HEK293 (cell line): Measurements from ENCODE around the gene PYROXD2.

Experiments
- CTCF ChIA-PET: fragments of 350-600 bp; formaldehyde crosslinking; extraction: SDS; loops from one replicate; lab custom pipeline; 2021; ENCODE audit warnings: antibody characterized with exemption; lab: Yijun Ruan, JAX
- POLR2A ChIA-PET: fragments of 300-600 bp; formaldehyde crosslinking; extraction: SDS; loops from one replicate; lab custom pipeline; 2020; ENCODE audit warnings: antibody characterized with exemption, inconsistent platforms; lab: Yijun Ruan, JAX
- H3K27ac ChIP-seq: fragments of 200-500 bp; sonication (Bioruptor generic); 2 replicates; pipeline ENCODE4 v1.5.1; 2014; ENCODE audit warnings: low read depth, low read length, control low read depth, inconsistent platforms; ENCODE audit errors: extremely low read depth
- H3K36me3 ChIP-seq, 2 experiments: fragments of 200-500 bp in 1 of 2; sonication (Bioruptor generic) in 1 of 2; 1 replicate in 1 of 2; 2 replicates in 1 of 2; pipeline ENCODE4 v1.5.1; 2014 to 2017; ENCODE audit warnings: inconsistent platforms in 2 of 2, low read length in 2 of 2; ENCODE audit not compliant: control insufficient read depth in 2 of 2, insufficient read depth in 1 of 2
- H3K4me1 ChIP-seq: fragments of 200-500 bp; sonication (Bioruptor generic); 2 replicates; pipeline ENCODE4 v1.5.1; 2014; ENCODE audit warnings: mild to moderate bottlenecking, low read length, inconsistent platforms; ENCODE audit not compliant: control insufficient read depth, insufficient read depth
- H3K4me3 ChIP-seq: 2 replicates; pipeline ENCODE4 v1.5.1; 2011; ENCODE audit warnings: low read depth, mild to moderate bottlenecking, control low read depth, low read length, moderate library complexity
- H3K9me3 ChIP-seq: fragments of 200-500 bp; sonication (Bioruptor generic); 2 replicates; pipeline ENCODE4 v1.5.1; 2014; ENCODE audit warnings: low read depth, low read length, inconsistent platforms; ENCODE audit not compliant: control insufficient read depth, insufficient read depth
- KLF8 ChIP-seq: fragments of 450-650 bp; formaldehyde crosslinking; IDR thresholded peaks from 2 replicates; pipeline ENCODE4 v1.5.1; 2016; ENCODE audit warnings: missing biosample characterization, missing genetic modification characterization
- MYNN ChIP-seq: fragments of 450-650 bp; formaldehyde crosslinking; IDR thresholded peaks from 2 replicates; pipeline ENCODE4 v1.5.1; 2016; ENCODE audit warnings: missing biosample characterization, missing genetic modification characterization, borderline replicate concordance
- OSR2 ChIP-seq: fragments of 450-650 bp; formaldehyde crosslinking; IDR thresholded peaks from 2 replicates; pipeline ENCODE4 v1.5.1; 2016; ENCODE audit warnings: missing biosample characterization, missing genetic modification characterization
- YY2 ChIP-seq: fragments of 450-650 bp; formaldehyde crosslinking; IDR thresholded peaks from 2 replicates; pipeline ENCODE4 v1.5.1; 2016; ENCODE audit warnings: missing biosample characterization, missing genetic modification characterization
- ZBTB1 ChIP-seq: fragments of 450-650 bp; formaldehyde crosslinking; IDR thresholded peaks from 2 replicates; pipeline ENCODE4 v1.5.1; 2016; ENCODE audit warnings: missing biosample characterization, missing genetic modification characterization
- ZFP3 ChIP-seq: fragments of 450-650 bp; formaldehyde crosslinking; IDR thresholded peaks from 2 replicates; pipeline ENCODE4 v1.5.1; 2016; ENCODE audit warnings: low read depth, missing biosample characterization, missing genetic modification characterization
- ZIC2 ChIP-seq: fragments of 450-650 bp; formaldehyde crosslinking; IDR thresholded peaks from 2 replicates; pipeline ENCODE4 v1.5.1; 2016; ENCODE audit warnings: missing biosample characterization, missing genetic modification characterization
- ZNF146 ChIP-seq: fragments of 450-650 bp; formaldehyde crosslinking; IDR thresholded peaks from 2 replicates; pipeline ENCODE4 v1.5.1; 2016; ENCODE audit warnings: missing biosample characterization, missing genetic modification characterization
- ZNF16 ChIP-seq: fragments of 450-650 bp; formaldehyde crosslinking; IDR thresholded peaks from 2 replicates; pipeline ENCODE4 v1.5.1; 2016; ENCODE audit warnings: low read depth, missing biosample characterization, missing genetic modification characterization
- ZNF214 ChIP-seq: fragments of 450-650 bp; formaldehyde crosslinking; IDR thresholded peaks from 2 replicates; pipeline ENCODE4 v1.5.1; 2017; ENCODE audit warnings: missing biosample characterization, mild to moderate bottlenecking, missing genetic modification characterization, borderline replicate concordance
- ZNF416 ChIP-seq: fragments of 450-650 bp; formaldehyde crosslinking; IDR thresholded peaks from 2 replicates; pipeline ENCODE4 v1.5.1; 2016; ENCODE audit warnings: missing biosample characterization, missing genetic modification characterization
- ZNF514 ChIP-seq: fragments of 450-650 bp; formaldehyde crosslinking; IDR thresholded peaks from 2 replicates; pipeline ENCODE4 v1.5.1; 2016; ENCODE audit warnings: missing biosample characterization, missing genetic modification characterization
- ZNF600 ChIP-seq: fragments of 450-650 bp; formaldehyde crosslinking; IDR thresholded peaks from 2 replicates; pipeline ENCODE4 v1.5.1; 2016; ENCODE audit warnings: missing biosample characterization, missing genetic modification characterization
- ZSCAN16 ChIP-seq: fragments of 450-650 bp; formaldehyde crosslinking; IDR thresholded peaks from 2 replicates; pipeline ENCODE4 v1.5.1; 2016; ENCODE audit warnings: missing biosample characterization, missing genetic modification characterization
- TF ChIP-seq, protein P1 (sequence below): fragments of 450-650 bp; formaldehyde crosslinking; IDR thresholded peaks from 2 replicates; pipeline ENCODE4 v1.5.1; 2016; ENCODE audit warnings: missing biosample characterization, missing genetic modification characterization
- TF ChIP-seq, protein P2 (sequence below): fragments of 450-650 bp; formaldehyde crosslinking; IDR thresholded peaks from 2 replicates; pipeline ENCODE4 v1.5.1; 2017; ENCODE audit warnings: missing biosample characterization, missing genetic modification characterization
- TF ChIP-seq, protein P3 (sequence below): fragments of 450-650 bp; formaldehyde crosslinking; IDR thresholded peaks from 2 replicates; pipeline ENCODE4 v1.5.1; 2017; ENCODE audit warnings: missing biosample characterization, missing genetic modification characterization
- TF ChIP-seq, protein P4 (sequence below): fragments of 450-650 bp; formaldehyde crosslinking; IDR thresholded peaks from 2 replicates; pipeline ENCODE4 v1.5.1; 2016; ENCODE audit warnings: missing biosample characterization, missing genetic modification characterization
- TF ChIP-seq, protein P5 (sequence below): fragments of 450-650 bp; formaldehyde crosslinking; IDR thresholded peaks from 2 replicates; pipeline ENCODE4 v1.5.0; 2017; ENCODE audit warnings: missing biosample characterization, missing genetic modification characterization, borderline replicate concordance
- TF ChIP-seq, protein P6 (sequence below): fragments of 450-650 bp; formaldehyde crosslinking; IDR thresholded peaks from 2 replicates; pipeline ENCODE4 v1.5.1; 2016; ENCODE audit warnings: missing biosample characterization, missing genetic modification characterization
- TF ChIP-seq, protein P7 (sequence below): fragments of 450-650 bp; formaldehyde crosslinking; IDR thresholded peaks from 2 replicates; pipeline ENCODE4 v1.5.1; 2016; ENCODE audit warnings: missing biosample characterization, missing genetic modification characterization

PYROXD2 gene

DNA sequence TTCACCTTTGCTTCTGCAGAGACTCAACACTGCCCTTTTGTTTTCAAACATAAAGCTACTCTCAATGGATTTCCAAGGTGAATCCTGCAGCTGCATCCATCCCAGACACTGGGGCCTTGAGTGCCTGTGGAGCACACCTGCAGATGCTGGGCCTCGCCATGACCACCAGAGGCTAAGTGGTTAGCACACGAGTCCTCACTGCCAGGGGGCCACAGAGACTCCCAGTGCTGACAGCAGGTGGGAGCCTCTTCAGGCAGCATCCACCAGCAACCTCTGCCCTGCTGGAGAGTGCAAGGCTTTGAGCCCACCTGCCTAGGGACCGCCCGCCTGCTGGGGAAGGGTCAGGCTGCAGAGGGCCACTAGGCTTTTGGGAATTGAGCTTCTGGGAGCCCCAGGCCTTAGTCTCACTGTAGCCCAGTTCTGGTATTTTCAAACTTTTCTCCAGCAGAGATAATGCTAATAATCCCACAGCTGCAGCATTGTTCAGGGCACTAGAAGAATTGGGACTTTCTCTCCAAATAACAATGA, 41.1 kb upstream of the PYROXD2 start:
- CTCF ChIA-PET = interaction anchor here (1.2 to 2.4 kb wide), 2 partner anchors 11 to 31 kb away, joined by 5 to 6 read pairs; no protein-coding TSS in a partner anchor

DNA sequence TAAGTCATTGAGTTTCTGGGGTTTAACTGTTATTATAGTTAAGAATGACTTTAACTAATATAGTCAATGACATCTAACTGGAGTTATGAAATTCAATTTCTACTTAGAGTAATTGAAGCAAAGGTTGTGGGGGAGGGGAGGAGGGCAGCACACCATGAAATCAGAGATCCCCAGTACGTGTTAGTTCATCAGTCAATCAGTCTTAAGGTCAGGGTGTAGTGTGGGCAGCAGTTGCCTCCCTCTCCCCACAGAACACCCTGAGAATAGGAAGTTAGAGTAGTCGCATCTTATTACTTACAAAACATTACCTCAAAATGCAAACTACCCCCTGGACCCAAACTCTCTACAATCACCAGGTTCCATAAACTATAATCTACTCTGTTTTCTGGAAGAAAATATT, 38.7 kb upstream of the PYROXD2 start:
- H3K27ac ChIP-seq = no peak overlapping the region
- CTCF ChIA-PET = no interaction called here
- H3K4me1 ChIP-seq = no peaks in the 10 kb centered on the region
- TF ChIP-seq ZNF600 (tag by site-specific recombination) (no peak), ZNF214 (tag by site-specific recombination) (no peak), ZNF16 (no peak), ZNF416 (no peak), MYNN (tag by site-specific recombination) (no peak), ZNF514 (no peak), OSR2 (tag by site-specific recombination) (no peak), ZSCAN16 (tag by site-specific recombination) (no peak), ZNF146 (tag by site-specific recombination) (no peak), ZFP3 (tag by site-specific recombination) (no peak)
- TF ChIP-seq, protein P1, sequence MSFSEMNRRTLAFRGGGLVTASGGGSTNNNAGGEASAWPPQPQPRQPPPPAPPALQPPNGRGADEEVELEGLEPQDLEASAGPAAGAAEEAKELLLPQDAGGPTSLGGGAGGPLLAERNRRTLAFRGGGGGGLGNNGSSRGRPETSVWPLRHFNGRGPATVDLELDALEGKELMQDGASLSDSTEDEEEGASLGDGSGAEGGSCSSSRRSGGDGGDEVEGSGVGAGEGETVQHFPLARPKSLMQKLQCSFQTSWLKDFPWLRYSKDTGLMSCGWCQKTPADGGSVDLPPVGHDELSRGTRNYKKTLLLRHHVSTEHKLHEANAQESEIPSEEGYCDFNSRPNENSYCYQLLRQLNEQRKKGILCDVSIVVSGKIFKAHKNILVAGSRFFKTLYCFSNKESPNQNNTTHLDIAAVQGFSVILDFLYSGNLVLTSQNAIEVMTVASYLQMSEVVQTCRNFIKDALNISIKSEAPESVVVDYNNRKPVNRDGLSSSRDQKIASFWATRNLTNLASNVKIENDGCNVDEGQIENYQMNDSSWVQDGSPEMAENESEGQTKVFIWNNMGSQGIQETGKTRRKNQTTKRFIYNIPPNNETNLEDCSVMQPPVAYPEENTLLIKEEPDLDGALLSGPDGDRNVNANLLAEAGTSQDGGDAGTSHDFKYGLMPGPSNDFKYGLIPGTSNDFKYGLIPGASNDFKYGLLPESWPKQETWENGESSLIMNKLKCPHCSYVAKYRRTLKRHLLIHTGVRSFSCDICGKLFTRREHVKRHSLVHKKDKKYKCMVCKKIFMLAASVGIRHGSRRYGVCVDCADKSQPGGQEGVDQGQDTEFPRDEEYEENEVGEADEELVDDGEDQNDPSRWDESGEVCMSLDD (tag by site-specific recombination) = no peak
- TF ChIP-seq, protein P2, sequence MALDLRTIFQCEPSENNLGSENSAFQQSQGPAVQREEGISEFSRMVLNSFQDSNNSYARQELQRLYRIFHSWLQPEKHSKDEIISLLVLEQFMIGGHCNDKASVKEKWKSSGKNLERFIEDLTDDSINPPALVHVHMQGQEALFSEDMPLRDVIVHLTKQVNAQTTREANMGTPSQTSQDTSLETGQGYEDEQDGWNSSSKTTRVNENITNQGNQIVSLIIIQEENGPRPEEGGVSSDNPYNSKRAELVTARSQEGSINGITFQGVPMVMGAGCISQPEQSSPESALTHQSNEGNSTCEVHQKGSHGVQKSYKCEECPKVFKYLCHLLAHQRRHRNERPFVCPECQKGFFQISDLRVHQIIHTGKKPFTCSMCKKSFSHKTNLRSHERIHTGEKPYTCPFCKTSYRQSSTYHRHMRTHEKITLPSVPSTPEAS (tag by site-specific recombination) = no peak
- TF ChIP-seq, protein P3, sequence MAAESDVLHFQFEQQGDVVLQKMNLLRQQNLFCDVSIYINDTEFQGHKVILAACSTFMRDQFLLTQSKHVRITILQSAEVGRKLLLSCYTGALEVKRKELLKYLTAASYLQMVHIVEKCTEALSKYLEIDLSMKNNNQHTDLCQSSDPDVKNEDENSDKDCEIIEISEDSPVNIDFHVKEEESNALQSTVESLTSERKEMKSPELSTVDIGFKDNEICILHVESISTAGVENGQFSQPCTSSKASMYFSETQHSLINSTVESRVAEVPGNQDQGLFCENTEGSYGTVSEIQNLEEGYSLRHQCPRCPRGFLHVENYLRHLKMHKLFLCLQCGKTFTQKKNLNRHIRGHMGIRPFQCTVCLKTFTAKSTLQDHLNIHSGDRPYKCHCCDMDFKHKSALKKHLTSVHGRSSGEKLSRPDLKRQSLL (tag by site-specific recombination) = no peak
- TF ChIP-seq, protein P4, sequence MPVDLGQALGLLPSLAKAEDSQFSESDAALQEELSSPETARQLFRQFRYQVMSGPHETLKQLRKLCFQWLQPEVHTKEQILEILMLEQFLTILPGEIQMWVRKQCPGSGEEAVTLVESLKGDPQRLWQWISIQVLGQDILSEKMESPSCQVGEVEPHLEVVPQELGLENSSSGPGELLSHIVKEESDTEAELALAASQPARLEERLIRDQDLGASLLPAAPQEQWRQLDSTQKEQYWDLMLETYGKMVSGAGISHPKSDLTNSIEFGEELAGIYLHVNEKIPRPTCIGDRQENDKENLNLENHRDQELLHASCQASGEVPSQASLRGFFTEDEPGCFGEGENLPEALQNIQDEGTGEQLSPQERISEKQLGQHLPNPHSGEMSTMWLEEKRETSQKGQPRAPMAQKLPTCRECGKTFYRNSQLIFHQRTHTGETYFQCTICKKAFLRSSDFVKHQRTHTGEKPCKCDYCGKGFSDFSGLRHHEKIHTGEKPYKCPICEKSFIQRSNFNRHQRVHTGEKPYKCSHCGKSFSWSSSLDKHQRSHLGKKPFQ (tag by site-specific recombination) = no peak
- TF ChIP-seq, all 188 proteins: peak for 0
- Histone ChIP-seq H3K36me3 (no peaks in the 10 kb centered on the region), H3K9me3 (no peaks in the 10 kb centered on the region), H3K4me3 (no peak overlapping the region)
- POLR2A ChIA-PET = no interaction called here

More for the DNA sequence above, 41.1 kb upstream of the PYROXD2 start:
- no peaks in the 10 kb centered on the region for H3K4me1 ChIP-seq
- no peak for TF ChIP-seq ZBTB1
- peak; percentile 95 for TF ChIP-seq ZIC2 (tag by site-specific recombination)
- TF ChIP-seq, all 188 proteins: peak for 1
- Histone ChIP-seq H3K9me3 (no peaks in the 10 kb centered on the region), H3K4me3 (no peak overlapping the region), H3K36me3 (no peaks in the 10 kb centered on the region), H3K27ac (no peak overlapping the region)
- POLR2A ChIA-PET = no interaction called here

DNA sequence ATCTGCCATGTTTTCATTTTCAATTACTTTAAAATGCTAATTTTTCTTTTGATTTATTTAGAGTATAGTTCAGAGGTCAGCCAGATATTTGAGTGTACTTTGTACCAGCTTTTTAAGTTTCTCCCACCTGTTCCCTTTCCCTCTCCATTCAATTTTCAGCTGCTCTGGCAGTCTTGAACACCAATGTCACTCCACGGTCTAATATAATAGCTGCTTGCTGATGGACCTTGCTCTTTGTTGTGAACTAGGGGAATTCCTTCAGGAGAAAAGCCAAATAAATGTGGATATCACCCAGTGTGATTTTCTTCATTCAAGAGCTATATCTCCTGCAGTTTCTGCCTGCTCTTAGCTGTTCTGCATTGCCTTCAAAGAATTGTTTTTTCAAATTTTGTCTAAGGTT, 35.6 kb upstream of the PYROXD2 start:
- peaks cover 0 to 2% of the 10 kb centered on the region in 2 experiments; a peak in 1 of 3 replicates for H3K36me3 ChIP-seq
- H3K27ac ChIP-seq = no peak overlapping the region
- CTCF ChIA-PET = no interaction called here
- H3K4me3 ChIP-seq = no peak overlapping the region
- no peaks in the 10 kb centered on the region for H3K4me1 ChIP-seq
- no peaks in the 10 kb centered on the region for H3K9me3 ChIP-seq
- POLR2A ChIA-PET = no interaction called here
- TF ChIP-seq, protein P5, sequence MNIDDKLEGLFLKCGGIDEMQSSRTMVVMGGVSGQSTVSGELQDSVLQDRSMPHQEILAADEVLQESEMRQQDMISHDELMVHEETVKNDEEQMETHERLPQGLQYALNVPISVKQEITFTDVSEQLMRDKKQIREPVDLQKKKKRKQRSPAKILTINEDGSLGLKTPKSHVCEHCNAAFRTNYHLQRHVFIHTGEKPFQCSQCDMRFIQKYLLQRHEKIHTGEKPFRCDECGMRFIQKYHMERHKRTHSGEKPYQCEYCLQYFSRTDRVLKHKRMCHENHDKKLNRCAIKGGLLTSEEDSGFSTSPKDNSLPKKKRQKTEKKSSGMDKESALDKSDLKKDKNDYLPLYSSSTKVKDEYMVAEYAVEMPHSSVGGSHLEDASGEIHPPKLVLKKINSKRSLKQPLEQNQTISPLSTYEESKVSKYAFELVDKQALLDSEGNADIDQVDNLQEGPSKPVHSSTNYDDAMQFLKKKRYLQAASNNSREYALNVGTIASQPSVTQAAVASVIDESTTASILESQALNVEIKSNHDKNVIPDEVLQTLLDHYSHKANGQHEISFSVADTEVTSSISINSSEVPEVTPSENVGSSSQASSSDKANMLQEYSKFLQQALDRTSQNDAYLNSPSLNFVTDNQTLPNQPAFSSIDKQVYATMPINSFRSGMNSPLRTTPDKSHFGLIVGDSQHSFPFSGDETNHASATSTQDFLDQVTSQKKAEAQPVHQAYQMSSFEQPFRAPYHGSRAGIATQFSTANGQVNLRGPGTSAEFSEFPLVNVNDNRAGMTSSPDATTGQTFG (tag by site-specific recombination) = no peak
- no peak for TF ChIP-seq KLF8 (tag by site-specific recombination)
- TF ChIP-seq, protein P6, sequence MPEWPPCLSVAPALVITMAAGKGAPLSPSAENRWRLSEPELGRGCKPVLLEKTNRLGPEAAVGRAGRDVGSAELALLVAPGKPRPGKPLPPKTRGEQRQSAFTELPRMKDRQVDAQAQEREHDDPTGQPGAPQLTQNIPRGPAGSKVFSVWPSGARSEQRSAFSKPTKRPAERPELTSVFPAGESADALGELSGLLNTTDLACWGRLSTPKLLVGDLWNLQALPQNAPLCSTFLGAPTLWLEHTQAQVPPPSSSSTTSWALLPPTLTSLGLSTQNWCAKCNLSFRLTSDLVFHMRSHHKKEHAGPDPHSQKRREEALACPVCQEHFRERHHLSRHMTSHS (tag by site-specific recombination) = no peak
- TF ChIP-seq, protein P7, sequence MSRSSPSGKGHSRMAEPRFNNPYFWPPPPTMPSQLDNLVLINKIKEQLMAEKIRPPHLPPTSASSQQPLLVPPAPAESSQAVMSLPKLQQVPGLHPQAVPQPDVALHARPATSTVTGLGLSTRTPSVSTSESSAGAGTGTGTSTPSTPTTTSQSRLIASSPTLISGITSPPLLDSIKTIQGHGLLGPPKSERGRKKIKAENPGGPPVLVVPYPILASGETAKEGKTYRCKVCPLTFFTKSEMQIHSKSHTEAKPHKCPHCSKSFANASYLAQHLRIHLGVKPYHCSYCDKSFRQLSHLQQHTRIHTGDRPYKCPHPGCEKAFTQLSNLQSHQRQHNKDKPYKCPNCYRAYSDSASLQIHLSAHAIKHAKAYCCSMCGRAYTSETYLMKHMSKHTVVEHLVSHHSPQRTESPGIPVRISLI (tag by site-specific recombination) = no peak
- no peak for TF ChIP-seq YY2
